Osteocyte (in vitro differentiated cells): ENCODE measurements around the gene NR2C2AP. TPM values are rescaled to one million over a fixed set of nuclear protein-coding genes. Genes with fewer than 3 reads are reported as not detected.

Experiments used
- DNase-seq: peaks from one replicate; pipeline ENCODE4 v3.0.0; 2021; ENCODE audit warnings: mixed read lengths; ENCODE audit not compliant: unreplicated experiment; ENCODE audit errors: extremely low spot score
- H3K27ac Mint-ChIP-seq: one replicate; pipeline ENCODE4 v1.8.0; 2021; ENCODE audit warnings: mild to moderate bottlenecking, mixed read lengths; ENCODE audit not compliant: unreplicated experiment
- H3K27me3 Mint-ChIP-seq: one replicate; pipeline ENCODE4 v1.8.0; 2021; ENCODE audit warnings: mixed read lengths; ENCODE audit not compliant: unreplicated experiment
- H3K36me3 Mint-ChIP-seq: one replicate; pipeline ENCODE4 v1.8.0; 2021; ENCODE audit warnings: mixed read lengths; ENCODE audit not compliant: unreplicated experiment
- H3K4me1 Mint-ChIP-seq: one replicate; pipeline ENCODE4 v1.8.0; 2021; ENCODE audit warnings: mixed read lengths; ENCODE audit not compliant: unreplicated experiment
- H3K4me3 Mint-ChIP-seq: one replicate; pipeline ENCODE4 v1.8.0; 2021; ENCODE audit warnings: mild to moderate bottlenecking, moderate library complexity, mixed read lengths; ENCODE audit not compliant: unreplicated experiment
- H3K9me3 Mint-ChIP-seq: one replicate; pipeline ENCODE4 v1.8.0; 2021; ENCODE audit warnings: mixed read lengths; ENCODE audit not compliant: unreplicated experiment
- total RNA-seq: library from RNA; stranded (reverse); gene quantifications from 2 replicates; pipeline ENCODE4 v1.2.1, GENCODE V29; 2021
- TF ChIP-seq, protein P1 (sequence below): fragments of 200-600 bp; sonication (generic); IDR thresholded peaks from 2 replicates; pipeline ENCODE4 v1.5.0; 2021; ENCODE audit warnings: antibody characterized with exemption, mild to moderate bottlenecking, moderate library complexity

NR2C2AP gene
- total RNA-seq, 1 donor from 2014 or later: 11.6 TPM

DNA sequence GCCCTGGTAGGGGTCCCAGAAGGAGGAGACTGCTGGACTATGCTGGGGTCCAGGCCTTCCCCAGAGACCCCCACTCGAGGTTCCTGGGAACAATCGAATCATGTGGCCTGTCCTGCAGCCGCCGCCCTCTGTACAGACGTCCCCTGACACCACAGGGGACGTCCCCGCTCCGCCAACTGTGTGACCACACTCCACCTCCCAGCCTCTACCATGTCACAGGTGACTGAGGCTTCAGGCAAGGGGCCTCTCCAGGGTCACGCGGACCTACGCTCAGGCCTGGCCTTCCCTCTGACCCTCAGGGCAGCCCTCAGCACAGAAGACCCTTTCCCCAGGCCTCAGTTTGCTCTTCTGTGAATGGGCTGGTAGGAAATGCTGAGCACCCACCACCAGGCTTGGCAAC is 51.8 kb downstream of the NR2C2AP start:
- Mint-ChIP-seq H3K4me3 (no peak overlapping the region), H3K9me3 (no peaks in the 10 kb centered on the region)

More for the DNA sequence above, 51.8 kb downstream of the NR2C2AP start:
- TF ChIP-seq, protein P1, sequence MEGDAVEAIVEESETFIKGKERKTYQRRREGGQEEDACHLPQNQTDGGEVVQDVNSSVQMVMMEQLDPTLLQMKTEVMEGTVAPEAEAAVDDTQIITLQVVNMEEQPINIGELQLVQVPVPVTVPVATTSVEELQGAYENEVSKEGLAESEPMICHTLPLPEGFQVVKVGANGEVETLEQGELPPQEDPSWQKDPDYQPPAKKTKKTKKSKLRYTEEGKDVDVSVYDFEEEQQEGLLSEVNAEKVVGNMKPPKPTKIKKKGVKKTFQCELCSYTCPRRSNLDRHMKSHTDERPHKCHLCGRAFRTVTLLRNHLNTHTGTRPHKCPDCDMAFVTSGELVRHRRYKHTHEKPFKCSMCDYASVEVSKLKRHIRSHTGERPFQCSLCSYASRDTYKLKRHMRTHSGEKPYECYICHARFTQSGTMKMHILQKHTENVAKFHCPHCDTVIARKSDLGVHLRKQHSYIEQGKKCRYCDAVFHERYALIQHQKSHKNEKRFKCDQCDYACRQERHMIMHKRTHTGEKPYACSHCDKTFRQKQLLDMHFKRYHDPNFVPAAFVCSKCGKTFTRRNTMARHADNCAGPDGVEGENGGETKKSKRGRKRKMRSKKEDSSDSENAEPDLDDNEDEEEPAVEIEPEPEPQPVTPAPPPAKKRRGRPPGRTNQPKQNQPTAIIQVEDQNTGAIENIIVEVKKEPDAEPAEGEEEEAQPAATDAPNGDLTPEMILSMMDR: no peak
- Mint-ChIP-seq H3K27me3 (no peaks in the 10 kb centered on the region), H3K4me1 (no peaks in the 10 kb centered on the region), H3K27ac (no peak overlapping the region), H3K36me3 (peaks cover 3% of the 10 kb centered on the region)
- no peak for DNase-seq

Other genes starting within 250 kb of the NR2C2AP start
- 77.6 and 81.8 TPM in 2 replicates for gene SUGP2, start 169.9 kb downstream of the NR2C2AP start, total RNA-seq
- 26.9 and 27.0 TPM in 2 replicates for gene ARMC6, start 169.8 kb downstream of the NR2C2AP start, total RNA-seq
- 10.0 and 10.6 TPM in 2 replicates for gene SLC25A42, start 139.4 kb downstream of the NR2C2AP start, total RNA-seq
- gene TMEM161A, start 64.9 kb downstream of the NR2C2AP start, total RNA-seq: 34.3 and 37.5 TPM in 2 replicates
- gene MEF2B, start 33.2 kb downstream of the NR2C2AP start, total RNA-seq: 1.2 and 1.6 TPM in 2 replicates
- gene BORCS8, start 11.3 kb downstream of the NR2C2AP start, total RNA-seq: 23.7 and 24.4 TPM in 2 replicates
- gene RFXANK, start 11.2 kb downstream of the NR2C2AP start, total RNA-seq: 74.8 and 75.3 TPM in 2 replicates
- not detected in 2 replicates for gene NCAN, start 8.5 kb upstream of the NR2C2AP start, total RNA-seq
- 1.3 and 1.6 TPM in 2 replicates for gene TM6SF2, start 69.9 kb upstream of the NR2C2AP start, total RNA-seq
- 61.9 and 71.7 TPM in 2 replicates for gene SUGP1, start 117.1 kb upstream of the NR2C2AP start, total RNA-seq
- gene MAU2, start 117.4 kb upstream of the NR2C2AP start, total RNA-seq: 75.7 and 82.3 TPM in 2 replicates
- gene GATAD2A, start 202.3 kb upstream of the NR2C2AP start, total RNA-seq: 75.6 and 81.3 TPM in 2 replicates